IPS-18c (cell line): ENCODE results near the gene MYL10.

Experiments
- H3K4me3 ChIP-seq: 2 replicates; pipeline ENCODE4 v1.7.0; 2013; ENCODE audit warnings: low read depth, mild to moderate bottlenecking, low read length, moderate library complexity; ENCODE audit not compliant: insufficient read depth
- H3K9me3 ChIP-seq: one replicate; pipeline ENCODE4 v1.6.1; 2013; ENCODE audit warnings: mild to moderate bottlenecking, low read length, moderate library complexity; ENCODE audit not compliant: control insufficient read depth, insufficient read depth

Gene MYL10

DNA sequence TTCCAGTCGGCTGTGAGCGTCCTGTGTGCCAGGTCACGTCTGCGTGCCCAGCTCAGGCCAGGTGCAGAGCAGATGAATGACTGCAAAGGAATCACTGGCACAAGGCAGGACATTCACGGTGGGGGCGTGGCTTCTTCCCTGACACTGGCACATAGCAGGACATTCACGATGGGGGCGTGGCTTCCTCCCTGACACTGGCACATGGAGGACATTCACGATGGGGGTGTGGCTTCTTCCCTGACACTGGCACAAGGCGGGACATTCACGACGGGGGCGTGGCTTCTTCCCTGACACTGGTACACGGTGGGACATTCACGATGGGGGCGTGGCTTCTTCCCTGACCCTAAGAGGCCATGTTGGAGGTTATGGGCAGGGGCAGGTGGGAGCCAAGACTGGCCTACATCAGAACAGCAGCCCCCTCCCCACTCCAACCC lies 64.3 kb downstream of the MYL10 start:
- peaks cover 3% of the 10 kb centered on the region for H3K9me3 ChIP-seq
- no peak overlapping the region for H3K4me3 ChIP-seq

- Histone ChIP-seq H3K4me3 (no peak overlapping the region), H3K9me3 (peaks cover 3% of the 10 kb centered on the region)
Observed at GRCh38 chr7:101563943-101564777, 64.9 kb downstream of the MYL10 start.
